HepG2 (cell line): ENCODE measurements around the gene C1orf115. TPM values are rescaled to one million over a fixed set of nuclear protein-coding genes. Genes with fewer than 3 reads are reported as not detected.

Experiments
- EP300 ChIP-seq, 3 experiments: sonication (generic) in 1 of 3; formaldehyde crosslinking in 1 of 3; IDR thresholded peaks; 2 replicates each; pipeline versions ENCODE4 v1.5.1 to v1.6.1; 2011 to 2020; ENCODE audit warnings: low read depth in 2 of 3, low read length in 2 of 3, borderline replicate concordance in 1 of 3, improper control_type of control experiment in 1 of 3, mild to moderate bottlenecking in 1 of 3, missing genetic modification reagents in 1 of 3, moderate library complexity in 1 of 3
- FIP1L1 ChIP-seq: fragments of 200-400 bp; formaldehyde crosslinking; IDR thresholded peaks from 2 replicates; pipeline ENCODE4 v1.6.1; 2018; ENCODE audit warnings: low read depth, mild to moderate bottlenecking, low read length, moderate library complexity, borderline replicate concordance; ENCODE audit not compliant: insufficient read depth
- GABPB1 ChIP-seq: IDR thresholded peaks from 2 replicates; pipeline ENCODE4 v1.6.1; 2016; ENCODE audit warnings: mild to moderate bottlenecking, missing genetic modification reagents, moderate library complexity, missing compliant biosample characterization
- GATAD1 ChIP-seq: IDR thresholded peaks from 2 replicates; pipeline ENCODE4 v1.6.1; 2016; ENCODE audit warnings: missing genetic modification reagents, missing compliant biosample characterization
- GTF2F1 ChIP-seq: fragments of 150-350 bp; IDR thresholded peaks from 2 replicates; pipeline ENCODE4 v1.6.1; 2014; ENCODE audit warnings: low read length
- KDM3A ChIP-seq: IDR thresholded peaks from 2 replicates; pipeline ENCODE4 v1.6.1; 2018; ENCODE audit warnings: low read depth, missing compliant biosample characterization
- KLF9 ChIP-seq: IDR thresholded peaks from 2 replicates; pipeline ENCODE4 v1.6.1; 2016; ENCODE audit warnings: low read depth
- PAF1 ChIP-seq: IDR thresholded peaks from 2 replicates; pipeline ENCODE4 v1.6.1; 2016; ENCODE audit warnings: missing genetic modification reagents, missing compliant biosample characterization
- SKI ChIP-seq: fragments of 450-650 bp; IDR thresholded peaks from one replicate; pipeline ENCODE4 v1.6.1; 2018; ENCODE audit warnings: mild to moderate bottlenecking; ENCODE audit not compliant: partially characterized antibody
- ZFP62 ChIP-seq: sonication (generic); formaldehyde crosslinking; IDR thresholded peaks from 2 replicates; pipeline ENCODE4 v1.4.0; 2020; ENCODE audit warnings: missing genetic modification reagents
- ZNF121 ChIP-seq: sonication (generic); formaldehyde crosslinking; IDR thresholded peaks from 2 replicates; pipeline ENCODE4 v1.5.0; 2020; ENCODE audit warnings: mild to moderate bottlenecking, missing genetic modification reagents
- ZNF17 ChIP-seq: sonication (generic); formaldehyde crosslinking; IDR thresholded peaks from 2 replicates; pipeline ENCODE4 v1.5.0; 2020; ENCODE audit warnings: mild to moderate bottlenecking, missing genetic modification reagents
- ZNF224 ChIP-seq: sonication (generic); formaldehyde crosslinking; IDR thresholded peaks from 2 replicates; pipeline ENCODE4 v1.5.0; 2020; ENCODE audit warnings: mild to moderate bottlenecking, missing genetic modification reagents
- ZNF496 ChIP-seq: sonication (generic); formaldehyde crosslinking; IDR thresholded peaks from 2 replicates; pipeline ENCODE4 v1.8.1; 2023; ENCODE audit warnings: mild to moderate bottlenecking, moderate library complexity, missing genetic modification reagents; ENCODE audit not compliant: insufficient replicate concordance
- ZNF629 ChIP-seq: sonication (generic); formaldehyde crosslinking; conservative IDR thresholded peaks from 2 replicates; pipeline ENCODE4 v1.5.0; 2020; ENCODE audit warnings: missing genetic modification reagents
- ZSCAN31 ChIP-seq: sonication (generic); formaldehyde crosslinking; IDR thresholded peaks from 2 replicates; pipeline ENCODE4 v1.5.0; 2020; ENCODE audit warnings: low read depth, mild to moderate bottlenecking, missing genetic modification reagents
- polyA plus RNA-seq, 8 experiments: library from polyadenylated mRNA; depleted of rRNA in 3 of 8; stranded (reverse) in 7 of 8; unstranded in 1 of 8; fragments of >200 nt; fragmentation: Illumina TruSeq in 4 of 8; extraction: Trizol in 4 of 8; gene quantifications; 2 replicates each; pipeline versions ENCODE4 v1.2.1 to v1.2.3, GENCODE V29; 2011 to 2016; ENCODE audit warnings: low read depth in 4 of 8, missing spikeins in 1 of 8, mixed read lengths in 1 of 8; ENCODE audit not compliant: insufficient read depth in 1 of 8
- total RNA-seq, 5 experiments: library from RNA; depleted of rRNA; stranded (reverse); fragments of >200 nt; fragmentation: Illumina TruSeq; extraction: Trizol; gene quantifications; 2 replicates each; pipeline ENCODE4 v1.2.3, GENCODE V29; 2016; ENCODE audit warnings: low read depth in 1 of 5
- TF ChIP-seq, protein P1 (sequence below): sonication (generic); formaldehyde crosslinking; IDR thresholded peaks from 2 replicates; pipeline ENCODE4 v1.4.0; 2020; ENCODE audit warnings: missing genetic modification reagents
- TF ChIP-seq, protein P2 (sequence below): sonication (generic); formaldehyde crosslinking; IDR thresholded peaks from 2 replicates; pipeline ENCODE4 v1.4.0; 2020; ENCODE audit warnings: low read depth, mild to moderate bottlenecking, missing genetic modification reagents
- TF ChIP-seq, protein P3 (sequence below): sonication (generic); formaldehyde crosslinking; IDR thresholded peaks from 2 replicates; pipeline ENCODE4 v1.4.0; 2020; ENCODE audit warnings: mild to moderate bottlenecking, missing genetic modification reagents
- TF ChIP-seq, protein P4 (sequence below): sonication (generic); formaldehyde crosslinking; IDR thresholded peaks from 2 replicates; pipeline ENCODE4 v1.4.0; 2020; ENCODE audit warnings: mild to moderate bottlenecking, missing genetic modification reagents
- TF ChIP-seq, protein P5 (sequence below): sonication (generic); formaldehyde crosslinking; IDR thresholded peaks from 2 replicates; pipeline ENCODE4 v1.9.0; 2021; ENCODE audit warnings: missing genetic modification reagents, mild to moderate bottlenecking, borderline replicate concordance
- TF ChIP-seq, protein P6 (sequence below): IDR thresholded peaks from 2 replicates; pipeline ENCODE4 v1.6.1; 2016

Gene C1orf115
- total and polyA plus RNA-seq, 2 of the 13 experiments (the other 11 are each of a cell fraction or from before 2014, with no cell fraction given): 25.2 to 85.9 TPM

DNA sequence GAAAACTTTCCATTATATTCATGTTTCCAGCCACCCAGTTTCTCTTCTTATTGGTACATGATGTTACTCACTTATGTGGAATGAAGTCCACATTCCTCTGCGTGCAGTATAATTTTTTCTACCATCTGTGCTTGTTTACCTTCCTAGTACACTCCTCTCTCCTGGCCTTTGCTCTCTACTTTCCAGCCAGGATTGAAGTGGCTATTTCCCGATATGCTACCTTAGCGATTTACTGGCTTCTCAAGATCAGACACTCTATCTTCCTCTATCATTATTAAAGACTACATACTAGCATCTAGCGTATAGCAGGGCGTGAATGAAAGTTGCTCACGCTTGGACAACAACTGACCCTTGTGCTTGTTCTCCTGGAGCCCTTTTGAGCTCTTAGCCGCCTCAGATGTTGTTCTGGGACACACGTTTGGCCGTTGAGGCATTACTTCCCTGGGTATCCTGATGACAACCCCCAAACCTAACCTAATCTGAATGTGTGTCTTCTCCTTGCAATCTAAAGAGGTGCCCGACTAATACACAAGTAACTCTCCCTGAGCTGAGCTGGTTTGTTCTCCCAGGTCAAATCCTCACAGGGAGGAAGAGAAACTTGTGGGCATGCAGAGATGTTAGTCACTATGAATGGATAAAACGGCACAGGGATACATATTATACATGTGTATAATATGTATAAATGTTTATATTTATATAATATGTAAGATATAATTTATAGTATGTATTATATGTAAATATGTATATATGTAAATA is 44.6 kb downstream of the C1orf115 start (continued):
- TF ChIP-seq, protein P1, sequence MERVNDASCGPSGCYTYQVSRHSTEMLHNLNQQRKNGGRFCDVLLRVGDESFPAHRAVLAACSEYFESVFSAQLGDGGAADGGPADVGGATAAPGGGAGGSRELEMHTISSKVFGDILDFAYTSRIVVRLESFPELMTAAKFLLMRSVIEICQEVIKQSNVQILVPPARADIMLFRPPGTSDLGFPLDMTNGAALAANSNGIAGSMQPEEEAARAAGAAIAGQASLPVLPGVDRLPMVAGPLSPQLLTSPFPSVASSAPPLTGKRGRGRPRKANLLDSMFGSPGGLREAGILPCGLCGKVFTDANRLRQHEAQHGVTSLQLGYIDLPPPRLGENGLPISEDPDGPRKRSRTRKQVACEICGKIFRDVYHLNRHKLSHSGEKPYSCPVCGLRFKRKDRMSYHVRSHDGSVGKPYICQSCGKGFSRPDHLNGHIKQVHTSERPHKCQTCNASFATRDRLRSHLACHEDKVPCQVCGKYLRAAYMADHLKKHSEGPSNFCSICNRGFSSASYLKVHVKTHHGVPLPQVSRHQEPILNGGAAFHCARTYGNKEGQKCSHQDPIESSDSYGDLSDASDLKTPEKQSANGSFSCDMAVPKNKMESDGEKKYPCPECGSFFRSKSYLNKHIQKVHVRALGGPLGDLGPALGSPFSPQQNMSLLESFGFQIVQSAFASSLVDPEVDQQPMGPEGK (CRISPR knock-in tag): 0 out of 2 replicates have a peak, but pooled peaks have one; percentile 15
- TF ChIP-seq ZNF121 (CRISPR knock-in tag) (no peak), ZNF17 (CRISPR knock-in tag) (no peak), ZNF496 (CRISPR knock-in tag) (no peak), KDM3A (CRISPR knock-in tag) (no peak), GABPB1 (no peak), GATAD1 (CRISPR knock-in tag) (no peak), PAF1 (CRISPR knock-in tag) (no peak), FIP1L1 (no peak), KLF9 (no peak), EP300 (IDR thresholded peaks at IDR 0.05; ENCODE audit: low read depth in 2 of 2, low read length in 2 of 2) (peak in 1 of 2 experiments; percentile 50; a peak in 2 of 4 replicates), EP300 (CRISPR knock-in tag; IDR thresholded peaks at IDR 0.05; ENCODE audit: borderline replicate concordance) (no peak), ZNF629 (no peak), SKI (no peak), ZNF224 (CRISPR knock-in tag) (no peak), ZFP62 (CRISPR knock-in tag) (no peak), ZSCAN31 (CRISPR knock-in tag) (no peak), GTF2F1 (no peak)
- TF ChIP-seq, protein P2, sequence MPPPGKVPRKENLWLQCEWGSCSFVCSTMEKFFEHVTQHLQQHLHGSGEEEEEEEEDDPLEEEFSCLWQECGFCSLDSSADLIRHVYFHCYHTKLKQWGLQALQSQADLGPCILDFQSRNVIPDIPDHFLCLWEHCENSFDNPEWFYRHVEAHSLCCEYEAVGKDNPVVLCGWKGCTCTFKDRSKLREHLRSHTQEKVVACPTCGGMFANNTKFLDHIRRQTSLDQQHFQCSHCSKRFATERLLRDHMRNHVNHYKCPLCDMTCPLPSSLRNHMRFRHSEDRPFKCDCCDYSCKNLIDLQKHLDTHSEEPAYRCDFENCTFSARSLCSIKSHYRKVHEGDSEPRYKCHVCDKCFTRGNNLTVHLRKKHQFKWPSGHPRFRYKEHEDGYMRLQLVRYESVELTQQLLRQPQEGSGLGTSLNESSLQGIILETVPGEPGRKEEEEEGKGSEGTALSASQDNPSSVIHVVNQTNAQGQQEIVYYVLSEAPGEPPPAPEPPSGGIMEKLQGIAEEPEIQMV (CRISPR knock-in tag): no peak
- TF ChIP-seq, protein P3, sequence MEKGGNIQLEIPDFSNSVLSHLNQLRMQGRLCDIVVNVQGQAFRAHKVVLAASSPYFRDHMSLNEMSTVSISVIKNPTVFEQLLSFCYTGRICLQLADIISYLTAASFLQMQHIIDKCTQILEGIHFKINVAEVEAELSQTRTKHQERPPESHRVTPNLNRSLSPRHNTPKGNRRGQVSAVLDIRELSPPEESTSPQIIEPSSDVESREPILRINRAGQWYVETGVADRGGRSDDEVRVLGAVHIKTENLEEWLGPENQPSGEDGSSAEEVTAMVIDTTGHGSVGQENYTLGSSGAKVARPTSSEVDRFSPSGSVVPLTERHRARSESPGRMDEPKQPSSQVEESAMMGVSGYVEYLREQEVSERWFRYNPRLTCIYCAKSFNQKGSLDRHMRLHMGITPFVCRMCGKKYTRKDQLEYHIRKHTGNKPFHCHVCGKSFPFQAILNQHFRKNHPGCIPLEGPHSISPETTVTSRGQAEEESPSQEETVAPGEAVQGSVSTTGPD (CRISPR knock-in tag): no peak
- TF ChIP-seq, protein P4, sequence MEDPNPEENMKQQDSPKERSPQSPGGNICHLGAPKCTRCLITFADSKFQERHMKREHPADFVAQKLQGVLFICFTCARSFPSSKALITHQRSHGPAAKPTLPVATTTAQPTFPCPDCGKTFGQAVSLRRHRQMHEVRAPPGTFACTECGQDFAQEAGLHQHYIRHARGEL: no peak
- TF ChIP-seq, protein P5, sequence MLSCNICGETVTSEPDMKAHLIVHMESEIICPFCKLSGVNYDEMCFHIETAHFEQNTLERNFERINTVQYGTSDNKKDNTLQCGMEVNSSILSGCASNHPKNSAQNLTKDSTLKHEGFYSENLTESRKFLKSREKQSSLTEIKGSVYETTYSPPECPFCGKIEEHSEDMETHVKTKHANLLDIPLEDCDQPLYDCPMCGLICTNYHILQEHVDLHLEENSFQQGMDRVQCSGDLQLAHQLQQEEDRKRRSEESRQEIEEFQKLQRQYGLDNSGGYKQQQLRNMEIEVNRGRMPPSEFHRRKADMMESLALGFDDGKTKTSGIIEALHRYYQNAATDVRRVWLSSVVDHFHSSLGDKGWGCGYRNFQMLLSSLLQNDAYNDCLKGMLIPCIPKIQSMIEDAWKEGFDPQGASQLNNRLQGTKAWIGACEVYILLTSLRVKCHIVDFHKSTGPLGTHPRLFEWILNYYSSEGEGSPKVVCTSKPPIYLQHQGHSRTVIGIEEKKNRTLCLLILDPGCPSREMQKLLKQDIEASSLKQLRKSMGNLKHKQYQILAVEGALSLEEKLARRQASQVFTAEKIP (CRISPR knock-in tag): no peak
- TF ChIP-seq, protein P6, sequence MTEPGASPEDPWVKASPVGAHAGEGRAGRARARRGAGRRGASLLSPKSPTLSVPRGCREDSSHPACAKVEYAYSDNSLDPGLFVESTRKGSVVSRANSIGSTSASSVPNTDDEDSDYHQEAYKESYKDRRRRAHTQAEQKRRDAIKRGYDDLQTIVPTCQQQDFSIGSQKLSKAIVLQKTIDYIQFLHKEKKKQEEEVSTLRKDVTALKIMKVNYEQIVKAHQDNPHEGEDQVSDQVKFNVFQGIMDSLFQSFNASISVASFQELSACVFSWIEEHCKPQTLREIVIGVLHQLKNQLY (CRISPR knock-in tag): no peak
